ENCODE data around the gene CADM1. TPM values are rescaled to one million over a fixed set of nuclear protein-coding genes. Genes with fewer than 3 reads are reported as not detected.

CADM1 gene
- polyA plus RNA-seq = 29.9 and 48.1 TPM in 2 replicates

DNA sequence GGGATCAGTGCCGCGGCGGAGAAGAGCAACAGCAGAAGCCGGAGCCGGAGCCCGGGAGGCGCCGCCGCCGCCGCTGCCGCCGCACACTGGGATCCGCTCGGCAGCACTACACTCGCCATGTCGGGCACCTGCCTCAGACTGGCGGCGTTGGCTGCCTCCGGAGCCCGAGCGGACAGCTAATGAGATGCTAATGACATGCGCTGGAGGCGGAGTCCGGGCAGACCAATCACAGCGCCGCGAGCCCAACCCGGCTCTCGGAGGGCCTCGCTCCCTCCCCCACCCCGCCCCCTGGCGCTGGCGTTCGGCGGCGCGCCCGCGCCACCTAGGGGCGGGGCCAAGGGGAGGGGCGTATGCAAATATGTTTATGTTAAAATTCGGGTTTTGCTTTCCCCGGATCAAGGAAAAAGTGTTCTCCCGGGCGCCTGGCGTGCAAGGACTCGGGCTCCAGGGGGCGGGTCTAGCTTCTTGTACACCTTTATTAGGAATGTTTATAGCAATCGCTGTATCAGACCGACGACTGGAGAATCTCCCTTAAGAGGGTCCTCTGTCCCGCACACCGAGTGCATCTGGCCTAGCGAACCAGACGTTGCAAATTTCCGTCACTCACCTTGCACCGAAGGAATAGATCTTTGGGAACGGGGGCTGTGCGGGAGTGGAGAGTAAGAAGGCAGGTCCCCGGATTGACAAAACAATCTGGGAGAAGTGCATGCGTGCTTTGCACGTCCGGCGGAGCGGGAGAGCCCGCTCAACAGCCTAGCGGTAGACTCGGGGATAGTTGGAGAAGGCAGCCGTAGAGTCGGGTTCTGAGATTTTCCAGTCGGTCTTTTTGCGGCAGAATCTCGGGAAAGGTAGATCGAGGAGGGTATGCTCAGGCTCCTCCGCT, at the start of gene CADM1:
Gene CADM1 (minus strand): TSS at position 140 of the 883 bp plus-strand sequence.

